BJ (cell line): Measurements from ENCODE around the gene KCNQ1OT1. TPM values are rescaled to one million over a fixed set of nuclear protein-coding genes. Genes with fewer than 3 reads are reported as not detected.

Experiments used
- CTCF ChIA-PET: fragments of 350-600 bp; formaldehyde crosslinking; extraction: SDS; loops from one replicate; lab custom pipeline; 2021; ENCODE audit warnings: antibody characterized with exemption, inconsistent platforms; lab: Yijun Ruan, JAX
- POLR2A ChIA-PET: fragments of 300-600 bp; sonication (Branson Sonifier 250); formaldehyde crosslinking; extraction: SDS; loops from one replicate; lab custom pipeline; 2021; ENCODE audit warnings: antibody characterized with exemption; lab: Charles Lee
- DNase-seq: peaks from one replicate; pipeline ENCODE4 v3.0.0-alpha.2; 2011; ENCODE audit warnings: low read depth
- H3K27me3 ChIP-seq: 2 replicates; pipeline ENCODE4 v1.6.0; 2011; ENCODE audit warnings: low read length; ENCODE audit not compliant: control insufficient read depth, insufficient read depth
- H3K36me3 ChIP-seq: 2 replicates; pipeline ENCODE4 v1.5.1; 2011; ENCODE audit warnings: low read length; ENCODE audit not compliant: control insufficient read depth, insufficient read depth
- H3K4me3 ChIP-seq: 2 replicates; pipeline ENCODE4 v1.5.1; 2011; ENCODE audit warnings: low read depth, mild to moderate bottlenecking, control low read depth, low read length
- CTCF ChIP-seq: IDR thresholded peaks from 2 replicates; pipeline ENCODE4 v1.5.1; 2011; ENCODE audit warnings: low read depth, mild to moderate bottlenecking, control low read depth, inconsistent platforms, low read length, moderate library complexity; ENCODE audit not compliant: insufficient read depth
- polyA plus RNA-seq: library from polyadenylated mRNA; depleted of rRNA; stranded (reverse); fragments of >200 nt; gene quantifications from 2 replicates; pipeline ENCODE4 v1.2.3, GENCODE V29; 2011

The KCNQ1OT1 gene
- polyA plus RNA-seq, 1 experiment = 0.16 TPM

GRCh38 chr11:2661173-2662023, 38.4 kb downstream of the KCNQ1OT1 start:
- CTCF ChIA-PET = interaction anchor here (0.7 kb wide), 1 partner anchor 171 kb away, joined by 4 read pairs; no protein-coding TSS in a partner anchor
- DNase-seq = no peak
- Histone ChIP-seq H3K27me3 (no peaks in the 10 kb centered on the region; the same call in 1 of the 2 replicates), H3K36me3 (peaks cover 3% of the 10 kb centered on the region), H3K4me3 (no peak overlapping the region)
- POLR2A ChIA-PET = no interaction called here
- no peak for TF ChIP-seq CTCF

- ChIA-PET CTCF (no interaction called here), POLR2A (no interaction called here)
- H3K4me3 ChIP-seq = no peak overlapping the region
- H3K27me3 ChIP-seq = no peaks in the 10 kb centered on the region; the same call in 1 of the 2 replicates
- peaks cover 3% of the 10 kb centered on the region for H3K36me3 ChIP-seq
- DNase-seq = no peak
- TF ChIP-seq CTCF = no peak
Measured at GRCh38 chr11:2660357-2660939, 39.3 kb downstream of the KCNQ1OT1 start.

GRCh38 chr11:2657697-2658284, 42.0 kb downstream of the KCNQ1OT1 start:
- TF ChIP-seq CTCF = no peak

GRCh38 chr11:2656859-2657258, 42.9 kb downstream of the KCNQ1OT1 start:
- POLR2A ChIA-PET = no interaction called here
- Histone ChIP-seq H3K36me3 (no peaks in the 10 kb centered on the region), H3K4me3 (no peak overlapping the region), H3K27me3 (no peaks in the 10 kb centered on the region)
- CTCF ChIA-PET = no interaction called here
- DNase-seq = no peak
- no peak for TF ChIP-seq CTCF

More at GRCh38 chr11:2657697-2658284, 42.0 kb downstream of the KCNQ1OT1 start:
- CTCF ChIA-PET = interaction anchor here (1.2 kb wide), 1 partner anchor 204 kb away, joined by 3 read pairs; no protein-coding TSS in a partner anchor
- H3K36me3 ChIP-seq = no peaks in the 10 kb centered on the region; the same call in 1 of the 2 replicates
- no peaks in the 10 kb centered on the region for H3K27me3 ChIP-seq
- no peak for DNase-seq
- POLR2A ChIA-PET = no interaction called here
- no peak overlapping the region for H3K4me3 ChIP-seq
